Activated CD4-positive, alpha-beta memory T cell treated with anti-CD3 and anti-CD28 coated beads for 36 hours (primary cell): Measurements from ENCODE around the gene CD53. TPM values are rescaled to one million over a fixed set of nuclear protein-coding genes. Genes with fewer than 3 reads are reported as not detected.

Experiments
- total RNA-seq, 2 experiments: library from RNA; stranded (reverse); gene quantifications; one replicate each; pipeline ENCODE4 v1.2.3, GENCODE V29; 2021

Gene CD53
- total RNA-seq, 2 experiments from 2014 or later = 240 to 246 TPM

Other genes starting within 250 kb of the CD53 start
- 10 to 100 TPM; 25.2 to 25.6 TPM for gene KCNA3, start 198.2 kb upstream of the CD53 start, total RNA-seq
- 10 to 100 TPM; 12.9 to 14.4 TPM for gene LRIF1, start 90.8 kb downstream of the CD53 start, total RNA-seq